Stimulated activated CD4-positive, alpha-beta T cell treated with anti-CD3 and anti-CD28 coated beads, Interleukin-4, amount 100 ng/mL, for 4 hours (primary cell): ENCODE data around the gene SEMA4G.

ENCODE experiments used
- DNase-seq, 2 experiments: peaks; one replicate each; pipeline ENCODE4 v3.0.0-alpha.2; 2020

SEMA4G gene

DNA sequence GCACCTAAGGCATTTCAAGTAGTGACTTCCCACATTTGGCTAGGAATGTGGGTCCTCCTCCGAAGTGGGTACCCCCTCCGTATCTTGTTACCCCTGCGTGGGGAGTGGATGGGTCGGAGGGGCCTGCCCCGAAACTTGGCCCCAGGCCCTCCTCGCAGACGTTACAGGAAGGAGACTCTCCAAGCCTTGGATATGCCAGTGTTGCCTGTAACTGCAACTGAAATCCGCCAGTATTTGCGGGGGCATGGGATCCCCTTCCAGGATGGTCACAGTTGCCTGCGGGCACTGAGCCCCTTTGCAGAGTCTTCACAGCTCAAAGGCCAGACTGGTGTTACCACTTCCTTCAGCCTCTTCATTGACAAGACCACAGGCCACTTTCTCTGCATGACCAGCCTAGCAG lies 18.9 kb downstream of the SEMA4G start:
- DNase-seq = no peak

DNA sequence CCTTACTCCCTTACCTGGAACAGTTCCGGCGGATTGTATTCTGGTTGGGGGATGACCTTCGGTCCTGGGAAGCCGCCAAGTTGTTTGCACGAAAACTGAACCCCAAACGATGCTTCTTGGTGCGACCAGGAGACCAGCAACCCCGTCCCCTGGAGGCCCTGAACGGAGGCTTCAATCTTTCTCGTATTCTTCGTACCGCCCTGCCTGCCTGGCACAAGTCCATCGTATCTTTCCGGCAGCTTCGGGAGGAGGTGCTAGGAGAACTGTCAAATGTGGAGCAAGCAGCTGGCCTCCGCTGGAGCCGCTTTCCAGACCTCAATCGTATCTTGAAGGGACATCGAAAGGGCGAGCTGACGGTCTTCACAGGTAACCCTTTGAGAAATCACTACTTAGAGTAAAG lies 19.8 kb downstream of the SEMA4G start:
- no peak for DNase-seq

DNA sequence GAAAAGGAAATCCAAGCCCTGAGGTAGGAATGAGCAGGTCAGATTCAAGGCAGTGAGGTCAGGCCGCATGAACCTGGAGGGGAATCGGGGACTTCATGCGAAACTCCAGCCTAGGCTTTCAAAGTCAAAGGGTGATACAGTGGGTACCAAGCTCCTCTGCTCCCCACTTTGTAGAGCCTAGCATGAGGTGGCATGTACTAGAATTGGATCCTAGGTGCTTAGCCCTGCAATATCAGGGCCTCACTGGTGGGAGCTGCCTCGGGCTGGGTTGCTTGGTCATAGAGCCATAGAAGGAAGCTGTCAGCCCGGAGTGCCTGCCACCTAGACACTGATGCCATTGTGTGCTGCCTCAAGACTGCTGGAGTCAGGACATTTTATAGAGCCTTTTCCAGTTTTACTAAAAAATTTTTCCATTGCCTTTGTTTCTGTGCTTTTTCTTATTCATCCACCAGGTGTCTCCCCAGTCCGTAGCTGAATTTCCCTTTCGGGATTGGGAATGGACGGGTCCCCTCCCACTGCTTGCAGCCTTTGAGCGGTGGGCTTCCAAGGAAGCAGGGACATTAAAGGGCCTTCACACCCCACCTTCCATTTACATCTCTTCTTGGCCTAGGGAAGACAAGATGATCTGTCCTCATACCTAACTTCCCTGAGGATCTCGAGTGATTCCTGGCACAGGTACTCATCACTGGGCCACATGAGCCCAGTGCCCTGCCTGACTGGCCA lies 24.8 kb downstream of the SEMA4G start:
- DNase-seq = no peak

DNA sequence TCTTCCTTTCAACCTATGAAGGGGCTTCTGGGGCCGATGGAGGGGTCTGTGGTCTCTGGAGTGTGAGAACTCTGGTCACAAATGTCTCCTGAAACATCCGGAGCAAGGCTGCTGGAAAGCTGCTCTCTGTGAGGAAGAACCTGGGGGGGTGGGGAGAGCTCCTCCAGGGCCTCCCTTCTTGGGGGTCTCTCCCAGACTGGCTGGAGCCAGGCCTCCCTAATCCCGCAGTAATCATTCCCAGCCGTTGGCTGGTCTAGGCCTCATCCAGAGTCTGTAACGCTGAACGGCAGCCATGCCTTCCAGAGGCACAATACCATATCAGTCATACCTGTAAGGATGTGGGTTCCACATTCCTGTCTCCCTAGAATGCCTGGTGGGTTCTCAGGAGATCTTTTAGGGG lies 25.9 kb downstream of the SEMA4G start:
- DNase-seq = no peak

DNA sequence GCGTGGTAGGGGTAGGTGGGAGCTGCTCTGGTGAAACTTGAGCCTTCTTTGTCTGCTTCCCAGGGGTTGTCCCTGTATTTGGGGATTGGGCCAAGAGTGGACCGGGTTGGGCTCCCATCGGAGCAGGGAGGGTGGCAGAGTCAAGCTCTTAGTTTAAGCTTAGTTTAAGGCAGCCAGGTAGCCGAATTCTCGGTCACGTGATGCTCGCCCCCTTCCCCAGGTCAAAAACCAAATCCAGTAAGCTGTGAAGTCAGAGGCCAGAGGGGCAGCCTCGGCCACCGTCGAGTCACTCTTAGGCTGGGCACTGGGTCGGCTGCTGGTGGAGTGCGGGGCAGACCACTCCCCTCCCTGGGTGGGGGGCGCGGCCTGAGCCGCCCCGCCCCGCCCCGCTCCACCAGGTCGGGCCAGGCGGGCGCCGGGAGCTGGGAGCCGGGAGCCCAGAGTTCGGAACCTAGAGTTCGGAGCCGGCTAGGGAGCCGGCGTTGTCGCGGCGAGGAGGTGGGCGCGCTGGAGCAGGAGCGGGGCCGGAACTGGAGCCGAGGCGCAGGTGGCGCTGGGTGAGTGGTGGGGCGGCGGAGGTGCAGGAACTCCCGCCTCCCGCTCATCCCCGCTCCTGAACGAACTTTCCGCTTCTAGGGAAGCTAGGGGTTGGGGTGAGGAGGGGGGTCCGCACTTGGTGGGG lies 27.5 kb downstream of the SEMA4G start:
- peak; percentile 19 to 44 for DNase-seq

DNA sequence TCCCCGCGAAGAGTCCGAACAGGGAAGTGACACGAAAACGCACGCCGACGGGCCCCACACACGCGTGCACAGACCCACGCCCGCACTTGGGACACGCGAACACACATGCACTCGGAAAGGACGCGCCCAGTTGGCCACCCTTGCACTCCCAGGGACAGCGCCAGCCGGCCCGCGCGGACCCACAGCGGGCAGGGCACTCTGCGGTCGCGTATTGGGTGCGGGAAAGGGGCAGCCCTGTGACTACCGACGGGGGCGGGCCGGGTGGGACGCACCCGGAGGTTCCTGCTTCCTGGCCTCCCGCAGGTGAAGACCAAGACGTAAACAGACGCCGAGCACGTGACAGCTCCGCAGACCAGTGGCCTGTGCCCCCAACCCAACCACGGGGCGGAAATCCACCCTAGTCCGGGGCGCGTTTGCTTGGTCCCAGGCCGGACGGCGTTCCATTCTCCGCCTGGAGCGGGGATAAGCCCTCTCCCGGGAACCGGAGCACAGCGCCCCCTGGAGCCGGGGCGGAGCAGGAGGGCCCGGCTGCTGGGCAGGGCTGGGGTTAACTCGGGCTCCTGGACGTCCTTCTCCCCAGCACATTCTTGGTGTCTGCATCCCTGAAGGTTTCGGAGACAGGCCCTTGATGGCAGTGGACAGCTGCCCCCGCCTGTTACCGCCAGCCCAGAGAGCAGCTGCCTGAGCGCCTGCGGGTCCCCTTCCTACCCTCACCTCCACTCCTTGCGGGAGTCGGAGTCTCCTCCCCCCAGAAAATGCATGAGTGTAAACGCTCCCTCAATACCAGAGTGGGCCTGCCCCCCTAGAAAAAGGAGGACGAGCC lies 28.3 kb downstream of the SEMA4G start:
- DNase-seq = peak; percentile 55 to 71

DNA sequence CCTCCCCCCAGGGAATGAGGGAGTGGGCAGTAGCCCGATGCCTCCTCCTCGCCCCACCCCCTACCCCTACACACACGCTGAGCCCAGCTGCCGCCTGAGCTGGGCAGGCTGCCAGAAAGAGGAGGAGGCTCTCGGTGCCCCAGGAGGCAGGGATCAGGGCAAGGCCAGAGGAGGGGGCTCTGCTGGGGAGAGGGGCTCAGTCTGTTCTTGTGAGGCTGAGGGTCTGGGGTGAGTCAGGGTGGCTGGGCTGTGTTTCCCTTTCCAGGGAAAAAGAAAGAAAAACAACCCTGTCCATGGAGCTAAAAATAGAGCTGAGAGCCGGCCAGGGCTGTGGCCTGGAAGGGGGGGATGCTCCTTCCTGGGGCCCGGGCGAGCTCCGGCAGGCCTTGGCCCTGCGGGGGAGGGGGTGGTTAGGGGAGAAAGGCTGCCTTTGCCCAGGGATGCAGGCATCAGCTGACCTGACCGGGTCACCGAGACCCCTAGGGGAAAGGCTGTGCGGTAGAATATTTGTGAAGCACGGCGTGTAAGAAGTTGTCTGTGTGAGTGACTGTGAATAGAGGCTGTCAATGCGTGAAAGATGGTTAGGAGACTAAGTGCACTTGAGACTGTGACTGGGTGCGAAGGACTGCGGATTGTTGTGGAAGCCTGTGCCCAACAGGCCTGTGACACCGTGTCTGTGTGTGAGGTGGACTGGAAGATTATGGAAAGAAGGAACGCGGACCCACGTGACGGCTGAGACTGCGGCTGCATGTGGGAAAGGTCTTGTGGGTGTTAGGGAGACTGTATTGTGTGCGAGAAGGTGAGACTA lies 29.1 kb downstream of the SEMA4G start:
- DNase-seq = peak; percentile 58 to 66

DNA sequence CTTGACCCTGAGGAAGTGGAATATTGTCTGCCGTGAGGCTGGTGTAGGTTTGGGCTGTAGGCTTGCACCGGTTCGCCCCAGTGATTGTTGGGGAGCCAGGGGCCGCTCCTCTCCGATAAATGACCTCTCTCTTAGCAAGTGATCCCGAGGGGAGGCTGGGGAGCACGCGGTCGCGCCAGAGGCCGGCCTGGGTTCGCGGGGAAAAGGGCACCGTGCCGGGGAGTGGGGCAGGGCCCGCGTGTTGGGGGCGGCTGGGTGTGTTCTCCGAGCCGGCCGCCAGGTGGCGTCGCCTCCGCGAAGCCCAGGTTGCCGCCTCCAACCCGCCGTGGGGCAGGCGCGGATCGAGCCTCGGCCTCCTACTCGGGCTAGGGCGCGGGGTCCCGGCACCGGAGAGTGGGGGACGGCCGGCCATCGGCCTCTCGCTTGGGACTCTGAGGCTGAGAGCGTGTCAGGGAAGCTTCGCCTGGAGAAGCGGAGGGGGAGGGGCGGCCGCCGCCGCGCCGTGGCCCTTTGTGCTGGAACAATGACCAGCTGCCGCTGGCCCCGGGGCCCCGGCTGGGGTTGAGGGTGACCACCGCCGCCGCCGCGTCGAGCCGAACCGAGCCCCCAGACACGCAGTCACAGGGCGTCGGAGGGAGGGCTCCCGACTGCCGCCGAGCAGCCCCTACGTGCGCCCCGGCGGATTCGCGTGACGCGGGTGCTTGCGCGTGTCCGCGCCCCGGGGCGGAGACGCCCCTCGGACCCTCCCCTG lies 29.9 kb downstream of the SEMA4G start:
- DNase-seq = peak; percentile 70 to 79

DNA sequence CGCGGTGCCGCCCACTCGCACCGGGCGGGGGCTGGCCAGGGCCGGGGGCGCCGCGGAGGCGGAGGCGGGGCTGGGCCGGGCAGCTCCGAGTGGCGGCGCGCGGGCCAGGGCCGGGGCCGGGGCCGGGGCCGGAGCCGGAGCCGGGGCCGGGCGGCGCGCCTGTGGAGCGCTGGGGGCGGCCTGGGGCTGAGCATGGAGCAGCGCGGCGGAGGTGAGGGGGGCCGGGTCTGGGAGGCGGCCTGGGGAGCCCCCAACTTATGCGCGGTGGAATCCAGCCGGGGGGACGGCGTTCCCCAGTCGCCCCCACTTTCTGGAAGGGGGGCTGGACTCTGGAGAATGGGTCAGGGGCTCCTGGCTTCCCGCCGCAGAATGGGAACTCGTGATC lies 30.4 kb downstream of the SEMA4G start, which contains the start of gene LZTS2:
Gene LZTS2 (plus strand): TSS at position 67 of the 385 bp plus-strand sequence. CDS start 2,731 bp downstream, outside the sequence.
- no peak for DNase-seq

DNA sequence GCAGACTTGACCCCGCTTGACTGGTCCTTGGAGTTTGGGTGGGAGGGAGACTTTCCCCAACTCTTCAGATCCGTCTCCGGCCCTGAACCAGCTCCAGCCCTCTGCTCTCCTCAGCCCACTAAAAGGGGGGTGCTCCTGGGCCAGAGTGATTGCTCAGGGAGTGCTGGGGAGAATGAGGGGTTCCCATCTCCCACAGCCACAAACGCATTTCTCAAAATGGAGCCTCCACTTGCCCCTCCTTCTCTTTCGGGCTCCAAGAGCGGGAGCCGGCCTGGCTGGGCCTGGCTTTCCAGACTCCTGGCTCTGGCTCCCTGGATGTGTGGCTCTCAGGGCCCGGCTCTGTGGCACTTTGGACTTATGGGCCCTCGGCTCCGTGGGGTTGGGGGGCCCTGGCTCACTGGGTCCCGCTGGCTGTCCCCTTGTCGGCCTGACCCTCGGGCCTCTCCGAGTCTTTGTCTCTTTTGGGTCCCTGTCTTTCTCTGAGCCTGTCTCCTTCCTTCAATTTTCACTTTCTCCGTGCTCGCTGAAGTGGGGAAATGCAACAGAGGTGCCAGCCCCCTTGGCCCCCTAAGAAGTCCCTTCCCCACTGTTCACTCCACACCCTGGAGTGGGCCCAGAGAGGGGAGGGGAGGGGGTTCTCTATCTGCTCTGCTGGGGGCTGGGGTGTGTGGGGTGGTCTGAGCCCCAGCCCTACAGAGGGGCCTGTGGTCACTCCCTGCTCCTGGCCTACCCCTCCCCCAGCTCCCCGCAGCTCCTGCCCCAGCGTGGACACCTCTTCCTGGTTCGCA lies 31.0 kb downstream of the SEMA4G start:
- DNase-seq = no peak

DNA sequence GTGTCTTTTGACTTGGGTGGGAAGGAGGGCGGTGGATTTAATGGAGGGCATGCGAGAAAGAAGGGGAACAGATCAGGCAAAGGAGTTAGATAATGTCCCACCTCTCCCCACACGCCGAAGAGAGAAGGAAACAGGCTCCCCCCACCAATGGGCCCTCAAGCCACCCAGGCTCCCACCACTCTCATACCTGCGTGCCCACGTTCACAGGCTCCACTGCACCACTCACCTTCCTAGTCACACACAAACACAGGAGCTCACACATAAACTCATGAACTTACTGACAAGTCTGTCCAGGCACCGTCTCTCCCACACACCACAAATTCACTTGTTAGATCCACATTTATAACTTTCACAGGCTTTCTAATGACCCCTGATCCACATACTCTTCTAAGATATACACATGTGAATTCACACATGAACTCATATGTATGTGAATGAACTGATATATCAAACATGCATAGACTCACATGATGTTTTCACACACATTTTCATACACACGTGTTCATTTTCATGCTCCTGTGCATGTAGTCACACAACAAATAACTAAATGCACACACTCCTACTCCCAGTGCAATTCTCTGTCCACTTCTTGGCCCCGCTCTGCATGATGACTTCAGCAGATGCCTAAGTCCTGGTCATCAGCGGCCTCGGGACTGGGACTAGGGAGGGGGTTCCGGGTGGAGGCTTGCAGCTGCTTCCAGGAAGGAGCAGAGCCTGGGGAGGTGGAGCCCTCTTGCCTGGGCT lies 31.8 kb downstream of the SEMA4G start:
- DNase-seq = no peak

DNA sequence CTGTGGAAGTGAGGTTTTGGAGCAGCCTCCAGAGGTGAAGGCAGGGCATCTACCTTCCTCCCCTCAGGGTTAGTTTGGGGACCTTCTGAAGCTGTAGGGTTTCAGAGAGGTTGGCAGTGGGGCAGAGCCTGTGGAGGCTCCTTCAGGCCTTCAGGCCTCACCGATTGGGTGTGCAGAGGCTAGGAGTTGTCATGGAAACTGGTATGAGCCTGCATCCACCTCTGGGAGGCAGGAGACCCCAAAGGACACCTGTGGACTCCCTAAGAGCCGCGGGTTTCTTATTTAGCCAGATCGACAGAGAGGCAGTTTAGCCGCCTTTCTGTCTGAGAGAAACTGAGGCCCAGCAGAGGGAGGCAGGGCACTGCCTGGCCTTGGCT lies 32.3 kb downstream of the SEMA4G start:
- no peak for DNase-seq

DNA sequence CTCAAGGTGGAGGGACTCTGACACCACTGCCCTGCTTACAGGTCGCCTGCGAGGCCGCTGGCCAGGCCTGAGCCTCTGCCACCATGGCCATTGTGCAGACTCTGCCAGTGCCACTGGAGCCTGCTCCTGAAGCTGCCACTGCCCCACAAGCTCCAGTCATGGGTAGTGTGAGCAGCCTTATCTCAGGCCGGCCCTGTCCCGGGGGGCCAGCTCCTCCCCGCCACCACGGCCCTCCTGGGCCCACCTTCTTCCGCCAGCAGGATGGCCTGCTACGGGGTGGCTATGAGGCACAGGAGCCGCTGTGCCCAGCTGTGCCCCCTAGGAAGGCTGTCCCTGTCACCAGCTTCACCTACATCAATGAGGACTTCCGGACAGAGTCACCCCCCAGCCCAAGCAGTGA lies 33.2 kb downstream of the SEMA4G start:
- no peak for DNase-seq

DNA sequence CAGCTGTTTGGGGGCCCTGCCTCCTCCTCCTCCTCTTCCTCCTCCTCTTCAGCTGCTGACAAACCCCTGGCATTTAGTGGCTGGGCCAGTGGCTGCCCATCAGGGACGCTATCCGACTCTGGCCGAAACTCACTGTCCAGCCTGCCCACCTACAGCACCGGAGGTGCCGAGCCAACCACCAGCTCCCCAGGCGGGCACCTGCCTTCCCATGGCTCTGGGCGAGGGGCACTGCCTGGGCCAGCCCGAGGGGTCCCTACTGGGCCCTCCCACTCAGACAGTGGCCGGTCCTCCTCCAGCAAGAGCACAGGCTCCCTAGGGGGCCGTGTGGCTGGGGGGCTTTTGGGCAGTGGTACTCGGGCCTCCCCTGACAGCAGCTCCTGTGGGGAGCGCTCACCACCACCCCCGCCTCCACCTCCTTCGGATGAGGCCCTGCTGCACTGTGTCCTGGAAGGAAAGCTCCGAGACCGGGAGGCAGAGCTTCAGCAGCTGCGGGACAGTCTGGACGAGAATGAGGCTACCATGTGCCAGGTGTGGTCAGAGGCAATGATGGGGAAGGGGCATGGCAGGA lies 34.4 kb downstream of the SEMA4G start:
- DNase-seq = no peak

DNA sequence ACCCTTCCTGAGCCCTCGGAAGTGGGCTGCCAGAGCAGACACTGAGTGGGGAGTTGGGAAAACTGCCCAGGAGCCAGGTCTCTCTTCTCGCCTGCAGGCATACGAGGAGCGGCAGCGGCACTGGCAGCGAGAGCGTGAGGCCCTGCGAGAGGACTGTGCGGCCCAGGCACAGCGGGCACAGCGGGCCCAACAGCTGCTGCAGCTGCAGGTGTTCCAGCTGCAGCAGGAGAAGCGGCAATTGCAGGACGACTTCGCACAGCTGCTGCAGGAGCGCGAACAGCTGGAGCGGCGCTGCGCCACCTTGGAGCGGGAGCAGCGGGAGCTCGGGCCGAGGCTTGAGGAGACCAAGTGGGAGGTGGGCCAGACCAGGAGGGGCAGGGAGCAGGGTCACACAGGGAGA lies 36.1 kb downstream of the SEMA4G start:
- no peak for DNase-seq

DNA sequence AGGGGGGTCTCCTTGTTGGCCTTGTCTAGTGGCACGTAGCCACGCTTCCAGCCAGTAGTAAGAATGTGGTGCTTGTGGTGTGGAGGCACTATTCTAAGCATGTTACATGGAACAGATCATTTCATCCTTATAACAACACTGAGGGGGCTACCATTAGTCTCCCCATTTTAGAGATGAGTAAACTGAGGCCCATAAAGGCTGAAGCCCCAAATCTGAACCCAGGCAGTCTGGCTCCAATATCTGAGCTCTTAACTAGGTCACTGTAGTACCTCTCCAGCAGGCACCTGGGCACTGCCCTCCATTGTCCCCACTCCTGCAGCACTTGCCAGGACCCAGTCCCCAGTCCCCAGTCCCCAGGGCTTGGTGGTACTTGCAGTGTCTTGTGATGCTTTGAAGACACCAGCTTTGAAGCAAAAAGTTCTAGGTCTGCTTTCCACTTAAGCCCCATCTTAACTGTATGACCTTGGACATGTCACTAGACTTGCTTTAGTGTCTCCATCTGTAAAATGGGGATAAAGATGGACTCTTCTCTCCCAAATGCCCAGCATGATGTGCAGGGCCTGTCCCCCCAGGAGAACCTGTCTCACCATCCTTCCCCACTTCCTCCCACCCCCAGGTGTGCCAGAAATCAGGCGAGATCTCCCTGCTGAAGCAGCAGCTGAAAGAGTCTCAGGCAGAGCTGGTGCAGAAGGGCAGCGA lies 36.7 kb downstream of the SEMA4G start:
- DNase-seq = no peak

DNA sequence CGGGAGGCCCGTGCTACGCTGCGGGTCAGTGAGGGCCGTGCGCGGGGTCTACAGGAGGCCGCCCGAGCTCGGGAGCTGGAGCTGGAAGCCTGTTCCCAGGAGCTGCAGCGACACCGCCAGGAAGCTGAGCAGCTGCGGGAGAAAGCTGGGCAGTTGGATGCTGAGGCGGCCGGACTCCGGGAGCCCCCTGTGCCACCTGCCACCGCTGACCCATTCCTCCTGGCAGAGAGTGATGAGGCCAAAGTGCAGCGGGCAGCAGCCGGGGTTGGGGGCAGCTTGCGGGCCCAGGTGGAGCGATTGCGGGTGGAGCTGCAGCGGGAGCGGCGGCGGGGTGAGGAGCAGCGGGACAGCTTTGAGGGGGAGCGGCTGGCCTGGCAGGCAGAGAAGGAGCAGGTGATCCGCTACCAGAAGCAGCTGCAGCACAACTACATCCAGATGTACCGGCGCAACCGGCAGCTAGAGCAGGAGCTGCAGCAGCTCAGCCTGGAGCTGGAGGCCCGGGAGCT lies 37.3 kb downstream of the SEMA4G start:
- no peak for DNase-seq

DNA sequence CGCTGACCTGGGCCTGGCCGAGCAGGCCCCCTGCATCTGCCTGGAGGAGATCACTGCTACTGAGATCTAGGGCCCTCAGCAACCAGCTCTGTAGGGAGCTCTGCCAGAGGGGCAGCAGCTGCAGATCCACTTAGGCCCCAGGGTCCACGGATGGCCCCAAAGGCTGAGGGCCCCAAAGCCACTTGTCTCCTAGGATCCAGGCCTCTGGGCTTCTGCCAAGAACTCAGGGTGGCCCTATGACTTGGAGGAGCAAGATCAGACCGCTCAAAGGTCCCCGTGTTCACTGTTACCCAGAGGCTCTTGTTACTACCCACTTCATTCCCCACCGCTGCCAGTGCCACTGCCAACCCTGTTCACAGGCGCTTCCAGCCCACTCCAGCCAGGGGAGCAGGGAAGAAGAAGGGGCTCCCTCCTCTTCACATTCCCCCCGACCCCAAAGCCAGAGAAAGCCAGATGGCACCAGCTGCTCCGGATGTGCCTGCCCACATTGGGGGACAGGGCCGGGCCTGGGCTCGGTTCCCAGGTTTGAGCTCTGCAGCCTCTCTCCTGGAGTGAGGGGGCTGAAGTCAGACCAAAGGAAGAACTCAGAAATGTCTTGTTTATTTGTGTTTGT lies 37.9 kb downstream of the SEMA4G start:
- no peak for DNase-seq
